ENCODE results near the gene MCFD2.

MCFD2 gene

GRCh38 chr2:46915281-46915810 lies at the start of gene MCFD2:
Gene MCFD2 (minus strand): TSS chr2:46915806. CDS start chr2:46909171, 6,635 bp downstream.
- no peak for DNase-seq

DNA sequence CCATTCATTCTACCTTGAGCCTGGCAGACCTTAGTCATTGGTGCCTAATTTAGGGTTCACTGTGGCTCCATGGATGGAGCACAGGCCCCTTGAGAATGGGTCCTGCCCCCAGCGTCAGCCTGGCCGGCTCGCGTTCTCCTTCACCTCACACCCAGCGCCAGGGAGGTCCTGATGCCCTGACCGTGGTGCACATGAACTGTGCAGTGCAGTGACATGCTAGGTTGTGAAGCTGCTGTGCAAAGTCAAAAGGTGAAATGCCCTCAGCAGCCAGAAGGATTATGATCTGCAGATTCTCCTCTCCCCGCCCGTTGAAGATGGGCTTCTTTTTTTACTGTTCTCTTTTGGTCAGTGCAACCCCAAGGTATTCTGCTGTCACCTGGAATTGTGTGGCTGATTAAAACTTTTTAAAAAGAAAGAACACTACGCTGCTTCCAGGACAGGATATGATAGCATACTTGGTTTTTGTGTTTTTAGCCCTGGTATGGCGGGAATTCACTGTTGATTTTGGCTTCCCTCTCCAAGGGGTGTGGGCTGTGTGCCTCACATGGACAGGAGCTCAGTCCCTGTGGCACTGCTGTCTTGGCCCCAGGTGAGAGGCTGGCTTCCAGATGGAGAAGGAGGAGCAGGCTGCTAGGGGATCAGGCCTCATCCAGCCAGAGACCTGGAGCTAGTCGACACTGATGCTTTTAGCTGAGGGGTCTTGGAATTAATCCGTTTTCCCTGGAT lies 49.4 kb upstream of the MCFD2 start:
- no peak for DNase-seq

DNA sequence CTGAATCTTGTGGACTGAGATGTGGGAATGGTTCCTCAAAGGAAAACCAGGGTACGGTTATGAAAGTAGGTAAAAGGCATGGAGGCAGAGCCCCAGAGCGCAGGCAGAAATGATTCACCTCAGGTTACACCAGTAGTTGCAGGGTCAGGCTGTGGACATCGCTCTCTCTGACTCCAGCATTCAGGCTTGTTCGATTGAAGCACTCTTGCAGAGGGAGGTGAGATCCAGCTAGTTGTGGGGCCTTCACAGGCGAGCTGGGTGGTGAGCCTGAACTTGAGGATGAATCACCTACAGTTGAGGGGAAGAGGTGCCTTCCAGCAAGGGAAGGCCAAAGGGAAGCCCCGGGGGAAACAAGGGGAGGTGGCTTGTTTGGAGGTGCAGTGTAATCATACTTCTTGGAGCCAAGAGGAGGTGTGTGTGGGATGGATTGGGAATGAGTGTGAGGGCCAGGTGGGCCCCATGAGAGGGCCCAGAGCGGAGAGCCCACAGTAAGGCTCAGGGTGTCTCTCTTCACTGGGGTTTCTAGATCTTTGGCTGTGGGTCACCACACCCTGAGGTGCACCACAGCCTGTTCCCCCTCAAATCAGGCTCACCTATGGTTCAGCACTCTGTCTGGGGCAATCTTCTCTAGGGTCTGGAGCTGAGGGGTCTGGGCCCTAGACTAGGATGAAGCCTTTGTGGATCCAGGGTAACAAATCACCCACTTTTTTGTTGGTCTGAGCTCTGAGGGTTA lies 48.5 kb upstream of the MCFD2 start:
- DNase-seq: no peak

GRCh38 chr2:46963210-46963609 lies 47.6 kb upstream of the MCFD2 start:
- no peak for DNase-seq

DNA sequence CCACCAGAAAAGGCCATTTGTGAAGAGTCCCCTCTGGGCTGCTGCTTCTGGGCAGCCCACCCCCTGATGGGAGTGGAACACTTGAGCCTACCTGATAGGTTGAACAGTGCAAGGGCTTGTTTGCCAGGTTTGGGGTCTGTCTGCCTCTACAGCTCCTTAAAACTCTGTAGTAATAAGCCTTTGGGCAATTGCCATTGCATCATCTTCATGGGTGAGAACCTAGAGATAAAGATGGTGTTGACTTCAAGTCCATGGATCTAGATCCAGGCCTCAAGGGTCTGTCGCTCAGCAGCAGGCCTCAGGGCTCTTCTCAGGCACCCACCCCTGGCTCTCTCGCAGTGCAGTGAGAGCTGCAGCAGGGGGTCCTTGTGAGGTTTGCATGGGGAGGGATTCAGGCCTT lies 47.1 kb upstream of the MCFD2 start:
- no peak for DNase-seq

DNA sequence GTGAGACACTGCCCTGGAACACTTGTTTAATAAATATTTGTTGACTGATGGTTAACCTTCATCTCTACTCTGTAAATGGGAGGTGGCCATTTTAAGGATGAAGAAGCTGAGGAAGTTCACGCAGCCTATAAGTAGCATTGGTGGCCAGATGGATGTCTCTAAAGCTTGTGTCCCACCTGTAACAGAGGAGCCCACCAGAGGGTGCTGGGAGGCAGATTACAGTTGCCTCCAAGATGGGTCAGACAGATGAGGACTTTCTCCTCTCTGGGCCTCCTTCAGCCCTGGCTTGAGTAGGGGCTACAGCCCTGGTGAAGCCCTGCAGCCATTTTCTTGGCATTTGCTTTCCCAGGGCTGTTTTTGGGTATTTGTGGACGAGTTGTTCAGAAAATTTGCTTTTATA lies 45.0 kb upstream of the MCFD2 start:
- no peak for DNase-seq

DNA sequence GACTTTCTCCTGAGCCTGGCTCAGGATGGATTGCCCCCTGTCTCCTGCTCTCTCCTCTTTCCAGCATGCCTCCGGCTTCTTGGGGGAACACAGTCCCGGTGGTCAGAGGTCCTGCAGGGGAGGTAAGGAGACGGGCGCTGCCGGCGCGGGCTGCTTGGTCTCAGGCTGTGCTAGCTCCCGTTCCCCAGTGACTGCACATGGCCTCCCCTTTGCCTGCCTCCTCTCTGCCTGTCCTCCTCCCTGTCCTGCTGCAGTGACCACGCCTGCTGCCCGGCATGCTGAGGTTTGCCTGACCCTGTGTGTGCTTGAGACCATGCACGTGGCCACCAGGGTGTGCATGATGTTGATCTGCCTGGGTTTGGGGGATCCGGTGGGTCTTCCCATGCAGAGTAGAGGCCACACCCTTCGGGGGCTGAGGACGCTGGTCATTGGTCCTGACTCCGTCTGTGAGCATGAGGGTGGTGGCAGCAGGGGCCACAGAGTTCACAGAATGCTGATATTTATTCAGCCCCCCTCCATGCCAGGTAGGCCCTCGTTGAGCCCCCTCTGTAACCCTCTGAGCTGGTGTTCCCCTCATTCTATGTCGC lies 42.9 kb upstream of the MCFD2 start:
- DNase-seq: no peak

GRCh38 chr2:46956981-46957531 lies 41.5 kb upstream of the MCFD2 start:
- no peak for DNase-seq

DNA sequence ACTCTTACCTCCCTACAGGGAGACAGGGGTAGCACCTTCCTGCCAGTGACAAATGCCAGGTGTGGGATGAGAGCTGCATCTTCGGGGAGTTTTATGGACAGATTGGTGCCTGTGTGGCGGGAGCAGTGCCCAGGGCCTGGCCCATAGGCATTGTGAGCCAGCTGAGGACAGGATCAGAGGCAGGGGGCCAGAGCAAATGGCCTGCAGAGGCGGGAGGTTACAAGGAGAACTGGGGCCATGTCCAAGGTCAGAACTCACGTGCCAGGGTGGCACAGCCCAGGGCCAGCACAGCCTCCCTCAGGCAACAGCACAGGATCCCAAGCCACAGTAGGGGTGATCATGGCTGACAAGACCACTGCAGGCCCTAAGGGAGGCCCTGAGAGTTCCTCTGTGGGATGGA lies 40.2 kb upstream of the MCFD2 start:
- DNase-seq: no peak

DNA sequence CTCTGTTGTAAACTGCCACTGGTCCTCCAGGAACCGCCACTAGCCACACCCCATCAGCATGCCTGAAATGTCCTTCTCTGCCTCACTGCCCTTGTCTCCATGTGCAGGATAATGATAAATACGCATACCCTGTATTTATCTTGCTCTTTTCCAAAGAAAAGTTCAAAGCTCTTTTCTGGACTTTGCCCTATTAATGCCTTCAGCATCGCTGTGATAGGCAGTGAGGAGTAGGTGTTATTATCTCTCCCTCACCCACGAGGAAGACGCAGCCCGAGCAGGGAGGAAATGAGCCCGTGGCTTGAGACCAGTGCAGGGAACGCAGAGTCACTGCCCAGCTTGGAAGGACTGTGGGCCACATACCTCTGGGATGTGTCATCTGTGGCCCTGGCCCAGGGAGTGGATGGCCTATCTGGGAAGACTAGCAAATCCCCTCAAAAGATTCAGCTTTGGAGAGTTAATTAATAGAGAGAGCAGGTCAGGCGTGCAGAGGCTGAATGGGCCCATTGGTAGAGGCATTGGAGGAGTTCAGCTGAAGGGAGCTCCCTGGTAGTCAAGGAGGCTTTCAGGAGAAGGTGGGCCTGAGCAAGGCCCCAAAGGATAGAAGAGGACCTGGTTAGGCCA lies 39.5 kb upstream of the MCFD2 start:
- no peak for DNase-seq

DNA sequence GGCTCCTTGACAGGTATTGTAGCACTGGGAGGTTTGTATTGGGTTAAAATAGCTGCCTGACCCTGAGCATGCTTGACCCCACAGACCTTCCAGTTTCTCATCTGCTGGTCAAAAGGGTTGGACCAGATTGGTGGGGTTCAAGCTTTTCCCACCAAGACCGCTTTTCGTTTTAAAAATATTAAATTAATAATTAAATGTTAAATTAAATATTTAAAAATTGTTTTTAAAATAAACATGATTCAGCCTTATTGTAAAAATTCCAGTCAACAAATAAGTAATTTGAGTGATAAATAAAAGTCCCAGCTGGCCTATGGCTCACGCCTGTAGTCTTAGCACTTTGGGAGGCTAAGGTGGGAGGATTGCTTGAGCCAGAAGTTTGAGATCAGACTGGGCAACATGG lies 36.6 kb upstream of the MCFD2 start:
- DNase-seq: no peak

GRCh38 chr2:46951290-46952064 lies 35.9 kb upstream of the MCFD2 start:
- peak; percentile 29 for DNase-seq

GRCh38 chr2:46950314-46950713 lies 34.7 kb upstream of the MCFD2 start:
- no peak for DNase-seq

DNA sequence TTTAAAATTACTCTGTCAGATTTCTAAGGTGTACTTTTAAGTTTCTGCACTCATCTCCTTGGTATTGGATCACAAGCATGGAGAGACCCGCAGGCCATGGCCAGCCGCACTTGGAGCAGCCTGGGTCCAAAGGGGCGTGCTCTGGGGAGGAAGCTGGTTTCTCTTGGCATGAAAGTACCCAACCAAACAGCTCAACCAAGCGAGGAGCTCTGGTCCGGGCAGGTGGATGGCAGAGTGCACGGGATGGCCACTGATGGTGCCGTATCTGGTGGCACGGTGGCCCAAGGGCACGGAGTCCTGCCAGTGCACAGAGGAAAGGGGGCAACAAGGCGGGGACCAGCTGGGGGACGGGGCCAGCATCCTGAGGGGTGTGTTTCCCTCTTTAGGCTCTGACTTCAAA lies 32.2 kb upstream of the MCFD2 start:
- DNase-seq: no peak

DNA sequence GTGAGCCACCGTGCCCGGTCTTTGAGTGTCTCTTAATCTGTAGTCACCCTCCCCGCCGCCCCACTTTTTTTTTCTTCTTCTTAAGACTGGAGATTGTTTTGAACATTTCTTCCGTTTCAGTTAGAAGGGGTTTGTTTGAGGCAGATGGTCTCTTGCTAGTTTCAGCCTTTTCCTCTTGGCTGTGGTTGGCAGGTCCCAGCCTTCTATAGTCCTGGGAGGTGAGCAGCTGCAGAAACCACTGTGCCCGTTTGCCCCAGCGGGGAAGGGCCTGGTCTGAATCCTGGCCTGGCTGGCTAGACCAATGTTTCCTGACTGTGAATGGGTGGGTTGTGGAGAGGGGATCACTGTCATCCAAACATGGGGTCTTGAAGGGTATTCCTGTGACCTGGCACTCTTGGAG lies 30.1 kb upstream of the MCFD2 start:
- no peak for DNase-seq

DNA sequence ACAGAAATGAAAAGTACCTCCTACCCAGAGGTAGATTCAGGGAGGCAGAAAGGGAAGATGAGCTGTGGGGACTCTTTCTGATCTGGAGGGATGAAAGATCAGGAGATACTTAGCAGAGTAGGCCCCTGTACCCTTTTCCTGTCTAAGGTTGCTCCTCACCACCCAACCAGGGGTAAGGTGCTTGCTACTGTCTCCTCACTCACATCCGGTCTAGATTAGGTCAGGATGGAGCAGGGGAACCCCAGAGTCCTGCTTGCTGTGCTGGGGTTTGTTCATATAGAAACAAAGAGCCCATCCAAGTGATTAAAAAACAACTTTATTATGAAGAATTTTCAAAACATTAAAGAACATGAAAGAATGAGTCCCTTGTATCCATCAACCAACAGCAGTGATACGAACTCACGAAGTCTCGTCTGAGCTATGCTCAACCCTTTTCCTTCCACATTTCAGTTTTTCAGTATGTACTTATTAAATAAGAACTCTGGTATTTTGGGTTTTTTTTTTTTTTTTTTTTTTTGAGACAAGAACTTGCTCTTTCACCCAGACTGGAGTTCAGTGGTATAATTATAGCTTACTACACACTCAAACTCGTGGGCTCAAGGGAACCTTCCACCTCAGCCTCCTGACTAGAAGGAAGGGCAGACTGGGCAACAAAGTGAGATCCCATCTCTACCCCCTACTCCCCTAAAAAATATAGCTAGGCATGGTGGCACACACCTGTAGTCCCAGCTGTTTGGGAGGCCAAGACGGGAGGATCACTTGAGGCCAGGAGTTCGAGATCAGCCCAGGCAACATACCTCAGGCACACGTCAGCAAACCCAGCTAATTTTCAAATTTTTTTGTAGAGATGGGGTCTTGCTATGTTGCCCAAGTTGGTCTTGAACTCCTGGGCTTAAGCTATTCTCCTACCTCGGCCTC lies 28.5 kb upstream of the MCFD2 start:
- DNase-seq: no peak

GRCh38 chr2:46942891-46943626 lies 27.5 kb upstream of the MCFD2 start:
- no peak for DNase-seq

GRCh38 chr2:46942143-46942526 lies 26.5 kb upstream of the MCFD2 start:
- peak; percentile 47 for DNase-seq

- DNase-seq: peak; percentile 61
Measured at GRCh38 chr2:46939626-46940359, 24.2 kb upstream of the MCFD2 start.

DNA sequence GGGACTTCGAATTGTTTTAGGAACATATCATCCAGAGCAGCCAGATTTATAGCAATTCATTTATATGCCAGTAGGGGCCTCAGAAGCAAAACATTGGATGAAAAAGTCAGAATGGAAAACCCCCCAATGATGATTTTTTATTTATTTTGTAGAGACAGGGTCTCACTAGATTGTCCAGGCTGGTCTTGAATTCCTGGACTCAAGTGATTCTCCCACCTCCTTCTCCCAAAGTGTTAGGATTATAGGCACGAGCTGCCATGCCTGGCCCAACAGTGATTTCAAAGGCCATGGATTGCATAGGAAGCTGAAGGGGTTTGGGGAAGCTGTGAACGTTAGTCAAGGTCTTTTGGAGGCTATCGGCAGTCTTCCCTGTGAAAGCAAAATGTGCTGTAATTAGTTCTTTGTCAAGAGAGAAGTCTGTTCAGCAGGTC lies 21.9 kb upstream of the MCFD2 start:
- DNase-seq: peak; percentile 5
